ENCODE data around the gene ABHD18. TPM values are rescaled to one million over a fixed set of nuclear protein-coding genes. Genes with fewer than 3 reads are reported as not detected.
A peak's percentile ranks its signal among the peaks of the same experiment; 100 is the strongest.
"Not testable (repeated sequence)": the region's sequence is repeated elsewhere in the genome, so short reads cannot be mapped to it uniquely, and the experiment has no call there.

Gene ABHD18
- total RNA-seq, result 10 to 100 TPM; 18.6 to 20.8 TPM

GRCh38 chr4:127965062-127965802, at the start of gene ABHD18, which contains the start of gene MFSD8:
Gene ABHD18, plus strand, starts transcription at chr4:127965406. Its CDS starts 17,550 bp downstream, at chr4:127982956.
Gene MFSD8, minus strand, starts transcription at chr4:127965173. Its CDS starts 40 bp downstream, at chr4:127965133.
- no peaks in the 10 kb centered on the region for H3K4me1 ChIP-seq
- H3K9me3 ChIP-seq, result no peaks in the 10 kb centered on the region
- intact Hi-C loops (cut with DNase I), result loop anchor here (10.0 kb wide), 1 partner anchor 80 kb away; the partner anchor contains the start of gene PLK4
- H3K27me3 ChIP-seq, result no peaks in the 10 kb centered on the region
- DNase-seq, result peak; percentile 99
- TF ChIP-seq CTCF (IDR thresholded peaks at IDR 0.05), result no peak
- H3K27ac ChIP-seq, result peak within 1 kb of the TSS; percentile 99
- peak within 1 kb of the TSS; percentile 96 for H3K4me3 ChIP-seq
- no peaks in the 10 kb centered on the region for H3K36me3 ChIP-seq
- peak within 1 kb of the TSS; percentile 98 for H3K9ac ChIP-seq (ENCODE audit: low read depth in 2 of 2, low read length in 2 of 2)

DNA sequence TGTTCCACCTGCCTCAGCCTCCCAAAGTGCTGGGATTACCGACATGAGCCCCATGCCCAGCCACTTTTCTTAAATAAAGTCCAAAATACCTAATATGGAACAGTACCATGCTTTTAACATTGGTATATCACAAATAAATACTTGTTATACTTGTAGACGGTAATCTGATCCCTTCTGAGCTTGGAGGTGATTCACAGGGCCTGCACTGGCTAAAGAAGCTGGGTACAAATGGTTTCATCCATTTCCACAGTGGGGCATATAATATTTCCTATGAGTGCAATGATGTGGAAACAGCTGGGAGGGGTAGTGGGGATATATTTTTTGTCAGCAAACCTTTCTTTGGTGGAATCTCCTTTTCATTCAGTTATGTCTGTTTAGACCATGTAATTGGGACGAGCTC, 48.7 kb upstream of the ABHD18 start:
- DNase-seq, result no peak
- H3K27me3 ChIP-seq, result no peaks in the 10 kb centered on the region
- H3K36me3 ChIP-seq, result no peaks in the 10 kb centered on the region
- H3K4me3 ChIP-seq, result no peak overlapping the region
- no peak overlapping the region for H3K9ac ChIP-seq (ENCODE audit: low read depth in 2 of 2, low read length in 2 of 2)
- no peaks in the 10 kb centered on the region for H3K4me1 ChIP-seq
- TF ChIP-seq CTCF (IDR thresholded peaks at IDR 0.05), result no peak
- H3K9me3 ChIP-seq, result no peaks in the 10 kb centered on the region
- no peak overlapping the region for H3K27ac ChIP-seq
- intact Hi-C loops (cut with DNase I), result no loop called here

- no peak for TF ChIP-seq CTCF (IDR thresholded peaks at IDR 0.05)
- intact Hi-C loops (cut with DNase I), result no loop called here
- Histone ChIP-seq H3K27me3 (no peaks in the 10 kb centered on the region), H3K4me1 (no peaks in the 10 kb centered on the region), H3K9ac (ENCODE audit: low read depth in 2 of 2, low read length in 2 of 2) (no peak overlapping the region), H3K9me3 (no peaks in the 10 kb centered on the region), H3K27ac (no peak overlapping the region), H3K4me3 (no peak overlapping the region), H3K36me3 (no peaks in the 10 kb centered on the region)
- no peak for DNase-seq
Observed at GRCh38 chr4:127917151-127917550, 48.1 kb upstream of the ABHD18 start.

DNA sequence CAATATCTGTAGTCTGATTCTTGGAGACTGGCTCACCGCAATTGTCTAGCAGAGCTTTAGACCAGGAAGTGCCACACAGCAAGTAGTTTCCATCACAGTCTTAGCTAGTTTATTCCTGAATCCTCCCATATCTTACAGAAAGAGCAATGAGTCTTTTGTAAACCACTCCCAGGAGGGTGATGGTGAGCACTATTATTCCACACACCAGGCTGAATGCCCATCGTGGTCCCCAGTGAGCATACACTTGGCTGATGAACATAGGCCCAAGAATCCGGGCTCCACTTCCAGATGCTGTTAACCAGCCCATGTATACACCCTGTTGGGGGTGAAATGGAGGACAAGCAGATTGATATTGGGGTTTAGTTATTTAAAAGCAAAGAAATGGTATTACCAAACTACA, 44.7 kb upstream of the ABHD18 start:
- intact Hi-C loops (cut with DNase I), result no loop called here
- Histone ChIP-seq H3K36me3 (no peaks in the 10 kb centered on the region), H3K27me3 (no peaks in the 10 kb centered on the region), H3K4me3 (no peak overlapping the region), H3K27ac (no peak overlapping the region), H3K9me3 (no peaks in the 10 kb centered on the region), H3K9ac (ENCODE audit: low read depth in 2 of 2, low read length in 2 of 2) (no peak overlapping the region), H3K4me1 (no peaks in the 10 kb centered on the region)
- no peak for TF ChIP-seq CTCF (IDR thresholded peaks at IDR 0.05)
- DNase-seq, result no peak

DNA sequence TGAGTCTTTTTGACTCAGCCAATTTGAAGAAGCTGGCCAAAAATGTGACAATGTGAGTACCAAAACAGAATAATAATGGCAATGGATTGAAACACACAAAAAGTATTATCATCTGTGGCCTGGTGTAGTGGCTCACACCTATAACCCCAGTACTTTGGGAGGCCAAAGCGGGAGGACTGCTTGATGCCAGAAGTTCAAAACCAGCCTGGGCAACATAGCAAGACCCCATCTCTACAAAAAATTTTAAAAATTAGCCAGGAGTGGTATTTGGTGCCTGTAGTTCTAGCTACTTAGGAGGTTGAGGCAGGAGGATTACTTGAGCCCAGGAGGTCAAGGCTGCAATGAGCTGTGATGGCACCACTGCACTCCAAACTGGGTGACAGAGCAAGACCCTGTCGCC, 43.0 kb upstream of the ABHD18 start:
- intact Hi-C loops (cut with DNase I), result no loop called here
- Histone ChIP-seq H3K4me1 (no peaks in the 10 kb centered on the region), H3K4me3 (no peak overlapping the region), H3K27me3 (no peaks in the 10 kb centered on the region), H3K9ac (ENCODE audit: low read depth in 2 of 2, low read length in 2 of 2) (no peak overlapping the region), H3K27ac (no peak overlapping the region), H3K36me3 (no peaks in the 10 kb centered on the region), H3K9me3 (no peaks in the 10 kb centered on the region)
- no peak for TF ChIP-seq CTCF (IDR thresholded peaks at IDR 0.05)
- no peak for DNase-seq

DNA sequence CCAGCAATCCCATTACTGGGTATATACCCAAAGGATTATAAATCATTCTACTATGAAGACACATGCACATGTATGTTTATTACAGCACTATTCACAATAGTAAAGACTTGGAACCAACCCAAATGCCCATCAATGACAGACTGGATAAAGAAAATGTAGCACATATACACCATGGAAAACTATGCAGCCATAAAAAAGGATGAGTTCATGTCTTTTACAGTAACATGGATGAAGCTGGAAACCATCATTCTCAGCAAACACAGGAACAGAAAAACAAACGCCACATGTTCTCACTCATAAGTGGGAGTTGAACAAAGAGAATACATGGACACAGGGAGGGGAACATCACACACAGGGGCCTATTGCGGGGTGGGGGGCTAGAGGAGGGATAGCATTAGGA, 39.5 kb upstream of the ABHD18 start:
- H3K36me3 ChIP-seq; H3K27ac ChIP-seq; DNase-seq; intact Hi-C loops (cut with DNase I); H3K4me3 ChIP-seq; H3K4me1 ChIP-seq; H3K9me3 ChIP-seq; H3K9ac ChIP-seq (ENCODE audit: low read depth in 2 of 2, low read length in 2 of 2); H3K27me3 ChIP-seq: not testable (repeated sequence)
